ENCODE measurements around the gene CDC45.

DNA sequence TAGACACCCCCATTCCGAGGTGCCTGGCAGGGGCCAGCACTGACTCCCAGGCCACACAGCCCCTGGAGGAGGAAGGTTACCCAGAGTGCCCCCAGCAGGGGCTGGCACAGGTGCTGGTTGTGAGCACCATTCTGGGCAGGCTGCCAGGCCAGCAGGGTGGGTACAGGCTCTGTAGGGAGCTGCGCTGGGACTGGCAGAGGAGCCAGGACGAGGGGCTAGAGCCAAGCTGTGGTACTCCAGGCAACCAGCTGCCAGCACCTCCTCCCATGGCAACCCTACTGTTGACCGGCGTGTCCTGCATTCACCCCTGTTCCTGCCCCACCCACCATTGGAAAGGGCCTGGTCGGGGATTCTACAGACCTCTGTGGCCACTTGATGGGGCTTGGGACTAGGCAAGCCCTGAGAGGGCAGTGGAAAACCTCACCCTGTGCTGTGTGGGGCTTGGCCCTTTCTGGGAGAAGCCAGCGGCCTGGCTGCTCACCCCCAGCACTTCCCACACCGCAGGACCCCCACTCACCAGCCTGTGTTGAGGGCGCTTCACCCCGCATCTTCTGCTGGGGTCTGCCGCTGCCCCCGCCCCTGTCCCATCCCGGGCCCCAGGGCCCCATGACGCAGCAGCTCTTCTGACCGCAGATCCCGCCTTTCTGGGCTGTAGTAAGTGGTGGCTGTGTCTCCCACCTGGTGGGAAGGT lies 42.6 kb downstream of the CDC45 start:
- no peak for TF ChIP-seq POLR2A (IDR thresholded peaks at IDR 0.05; ENCODE audit: extremely low read depth, insufficient read length)
- TF ChIP-seq, protein P1, sequence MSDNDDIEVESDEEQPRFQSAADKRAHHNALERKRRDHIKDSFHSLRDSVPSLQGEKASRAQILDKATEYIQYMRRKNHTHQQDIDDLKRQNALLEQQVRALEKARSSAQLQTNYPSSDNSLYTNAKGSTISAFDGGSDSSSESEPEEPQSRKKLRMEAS (IDR thresholded peaks at IDR 0.05; ENCODE audit: low read depth, low read length), result no peak

Data from NB4 (cell line).